Coronary artery (tissue), 2 donors: Measurements from ENCODE around the gene GRIK1.

Source experiments
- DNase-seq: peaks from one replicate; pipeline ENCODE4 v3.0.0-alpha.2; 2017; ENCODE audit warnings: low spot score
- H3K27ac ChIP-seq, 2 donors: fragments of 200-600 bp; sonication (generic); one replicate each; pipeline ENCODE4 v1.5.1; 2016 to 2019
- H3K4me3 ChIP-seq: fragments of 200-600 bp; sonication (generic); 2 replicates; pipeline ENCODE4 v1.5.1; 2016; ENCODE audit warnings: mild to moderate bottlenecking, moderate library complexity
- CTCF ChIP-seq: fragments of 200-600 bp; sonication (generic); IDR thresholded peaks from one replicate; pipeline ENCODE4 v1.5.1; 2019; ENCODE audit warnings: antibody characterized with exemption

The GRIK1 gene

GRCh38 chr21:29939924-29940275 is at the start of gene GRIK1:
Gene GRIK1 (minus strand): TSS chr21:29939996.
- DNase-seq = no peak
- no peak for TF ChIP-seq CTCF
- Histone ChIP-seq H3K4me3 (peak within 1 kb of the TSS; percentile 58), H3K27ac (no peak within 1 kb of the TSS)

DNA sequence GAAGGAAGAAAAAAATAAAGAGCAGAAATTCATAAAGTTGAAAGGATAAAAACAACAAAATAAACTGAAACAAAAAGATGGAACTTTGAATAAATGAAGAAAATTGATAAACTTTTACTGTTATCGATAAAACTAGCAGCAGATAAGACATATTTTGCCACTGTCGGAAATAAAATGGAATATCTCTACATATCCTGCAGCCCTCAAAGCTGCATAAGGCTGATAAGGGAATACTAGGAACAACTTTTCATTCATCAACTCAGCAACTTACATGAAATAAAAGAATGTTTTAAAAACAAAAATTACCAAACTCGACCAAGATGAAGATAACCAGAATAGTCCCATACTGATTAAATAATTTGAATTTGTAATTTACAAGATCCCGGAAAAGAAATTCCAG is 48.0 kb upstream of the GRIK1 start:
- Histone ChIP-seq H3K4me3 (no peak overlapping the region), H3K27ac (no peak overlapping the region)
- TF ChIP-seq CTCF = no peak
- no peak for DNase-seq

- TF ChIP-seq CTCF = no peak
- Histone ChIP-seq H3K4me3 (no peak overlapping the region), H3K27ac (no peak overlapping the region)
- DNase-seq = no peak
These were observed 46.1 kb upstream of the GRIK1 start for GRCh38 chr21:29985866-29986265.

GRCh38 chr21:29979043-29979442 is 39.2 kb upstream of the GRIK1 start:
- no peak for DNase-seq
- Histone ChIP-seq H3K27ac (no peak overlapping the region), H3K4me3 (no peak overlapping the region)
- no peak for TF ChIP-seq CTCF

- Histone ChIP-seq H3K27ac (no peak overlapping the region), H3K4me3 (no peak overlapping the region)
- TF ChIP-seq CTCF = no peak
- no peak for DNase-seq
These were observed 36.0 kb upstream of the GRIK1 start for GRCh38 chr21:29975776-29976175.

DNA sequence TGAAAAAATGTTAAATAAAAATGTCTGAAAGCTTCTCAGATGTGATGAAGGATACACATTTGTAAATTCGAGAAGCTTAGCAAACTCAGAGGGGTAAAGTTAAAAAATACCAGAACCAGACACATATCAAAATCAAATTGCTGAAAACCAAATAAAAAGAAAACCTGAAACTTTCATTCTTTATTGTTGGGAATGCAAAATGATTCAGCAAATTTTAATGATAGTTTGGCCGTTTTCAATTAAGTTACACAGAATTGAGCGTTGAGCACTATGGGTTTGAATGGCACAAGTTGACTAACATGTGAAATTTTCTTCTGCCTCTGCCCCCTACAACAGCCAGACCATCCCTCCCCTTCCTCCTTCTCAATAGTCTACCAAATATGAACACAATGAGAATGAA is 33.5 kb upstream of the GRIK1 start:
- no peak overlapping the region for H3K27ac ChIP-seq
- no peak for TF ChIP-seq CTCF
- DNase-seq = no peak

GRCh38 chr21:29961291-29962027 is 21.7 kb upstream of the GRIK1 start:
- TF ChIP-seq CTCF = no peak
- Histone ChIP-seq H3K27ac (no peak overlapping the region), H3K4me3 (no peak overlapping the region)
- no peak for DNase-seq

More for the DNA sequence above, 33.5 kb upstream of the GRIK1 start:
- H3K4me3 ChIP-seq = no peak overlapping the region
